IMR-90 (cell line): ENCODE data around the gene TGFBR2. TPM values are rescaled to one million over a fixed set of nuclear protein-coding genes. Genes with fewer than 3 reads are reported as not detected.
A peak's percentile ranks its signal among the peaks of the same experiment; 100 is the strongest.

Experiments used
- ATAC-seq: fragments of 200-7000 bp; cut with Tn5 transposase; 2 replicates; pipeline ENCODE4 v1.9.1; 2020; ENCODE audit warnings: low read depth, mild to moderate bottlenecking, moderate library complexity
- BruUV-seq: library from RNA; stranded (reverse); fragments of 400-500 nt; replicated peaks from 2 replicates; lab custom pipeline; 2021; lab: Mats Ljungman, UMichigan
- CTCF ChIA-PET: fragments of 300-600 bp; formaldehyde crosslinking; extraction: SDS; loops from one replicate; lab custom pipeline; 2021; ENCODE audit warnings: antibody characterized with exemption; lab: Yijun Ruan, JAX
- POLR2A ChIA-PET: fragments of 300-600 bp; sonication (Branson Sonifier 250); formaldehyde crosslinking; loops from one replicate; lab custom pipeline; 2022; ENCODE audit warnings: antibody characterized with exemption; ENCODE audit not compliant: unreplicated experiment; lab: Charles Lee
- DNase-seq: peaks from one replicate; pipeline ENCODE4 v3.0.0; 2013
- H2AFZ ChIP-seq: replicated peaks from 2 replicates; pipeline ENCODE3; 2013; ENCODE audit warnings: low read length, mild to moderate bottlenecking; ENCODE audit not compliant: poor library complexity
- H2AK5ac ChIP-seq: 2 replicates; pipeline ENCODE4 v1.6.1; 2013; ENCODE audit warnings: low read depth, low read length, inconsistent platforms
- H2AK9ac ChIP-seq: replicated peaks from 2 replicates; pipeline ENCODE3; 2013; ENCODE audit warnings: mild to moderate bottlenecking, low read depth, low read length, moderate library complexity; ENCODE audit not compliant: poor library complexity
- H2BK120ac ChIP-seq: 2 replicates; pipeline ENCODE4 v1.6.1; 2013; ENCODE audit warnings: low read depth, low read length, inconsistent platforms
- H2BK15ac ChIP-seq: 3 replicates; pipeline ENCODE4 v1.6.1; 2013; ENCODE audit warnings: low read depth, low read length, inconsistent platforms
- H2BK20ac ChIP-seq: 2 replicates; pipeline ENCODE4 v1.6.1; 2013; ENCODE audit warnings: low read depth, mild to moderate bottlenecking, inconsistent platforms, low read length, moderate library complexity
- H2BK5ac ChIP-seq: 2 replicates; pipeline ENCODE4 v1.6.1; 2013; ENCODE audit warnings: mild to moderate bottlenecking, low read depth, low read length, inconsistent platforms; ENCODE audit not compliant: poor library complexity, severe bottlenecking
- H3K14ac ChIP-seq: replicated peaks from 2 replicates; pipeline ENCODE4 v1.6.1; 2013; ENCODE audit warnings: low read depth, low read length, inconsistent platforms
- H3K18ac ChIP-seq: 2 replicates; pipeline ENCODE4 v1.6.1; 2013; ENCODE audit warnings: low read depth, low read length, control low read depth
- H3K23ac ChIP-seq: 2 replicates; pipeline ENCODE4 v1.6.1; 2013; ENCODE audit warnings: low read depth, low read length, inconsistent platforms
- H3K27ac ChIP-seq: 2 replicates; pipeline ENCODE4 v1.5.1; 2013; ENCODE audit warnings: mild to moderate bottlenecking, control low read depth, low read length; ENCODE audit not compliant: insufficient read depth
- H3K27me3 ChIP-seq: 2 replicates; pipeline ENCODE4 v1.6.1; 2013; ENCODE audit warnings: low read length; ENCODE audit not compliant: control insufficient read depth, insufficient read depth
- H3K36me3 ChIP-seq: 2 replicates; pipeline ENCODE4 v1.6.1; 2013; ENCODE audit warnings: low read length, mixed read lengths; ENCODE audit not compliant: control insufficient read depth, insufficient read depth
- H3K4ac ChIP-seq: 2 replicates; pipeline ENCODE4 v1.6.1; 2013; ENCODE audit warnings: low read depth, low read length, inconsistent platforms
- H3K4me1 ChIP-seq: 2 replicates; pipeline ENCODE4 v1.6.1; 2013; ENCODE audit warnings: low read length, mixed read lengths; ENCODE audit not compliant: control insufficient read depth, insufficient read depth
- H3K4me2 ChIP-seq: 2 replicates; pipeline ENCODE4 v1.6.1; 2013; ENCODE audit warnings: low read depth, mild to moderate bottlenecking, control low read depth, low read length, moderate library complexity
- H3K4me3 ChIP-seq: 2 replicates; pipeline ENCODE4 v1.5.1; 2013; ENCODE audit warnings: low read depth, mild to moderate bottlenecking, control low read depth, low read length, moderate library complexity; ENCODE audit not compliant: insufficient read depth
- H3K56ac ChIP-seq: 2 replicates; pipeline ENCODE4 v1.6.1; 2013; ENCODE audit warnings: low read length, inconsistent platforms; ENCODE audit not compliant: insufficient read depth; ENCODE audit errors: extremely low read depth
- H3K79me1 ChIP-seq, 2 experiments: 2 replicates each; pipeline ENCODE4 v1.6.1; 2013; ENCODE audit warnings: low read length in 2 of 2, inconsistent platforms in 1 of 2, low read depth in 1 of 2
- H3K9ac ChIP-seq: 2 replicates; pipeline ENCODE4 v1.6.1; 2013; ENCODE audit warnings: low read depth, low read length, control low read depth
- H3K9me1 ChIP-seq: 2 replicates; pipeline ENCODE4 v1.6.1; 2013; ENCODE audit warnings: low read length, inconsistent platforms; ENCODE audit not compliant: insufficient read depth
- H3K9me3 ChIP-seq: 2 replicates; pipeline ENCODE4 v1.6.1; 2013; ENCODE audit warnings: low read length; ENCODE audit not compliant: control insufficient read depth, insufficient read depth
- H4K20me1 ChIP-seq: 2 replicates; pipeline ENCODE4 v1.6.1; 2013; ENCODE audit warnings: low read length, inconsistent platforms; ENCODE audit not compliant: insufficient read depth
- H4K5ac ChIP-seq: 2 replicates; pipeline ENCODE4 v1.6.1; 2013; ENCODE audit warnings: mild to moderate bottlenecking, low read depth, low read length, control low read depth
- H4K8ac ChIP-seq, 2 experiments: 2 replicates each; pipeline ENCODE4 v1.6.1; 2013; ENCODE audit warnings: low read depth in 2 of 2, low read length in 2 of 2, control low read depth in 1 of 2, inconsistent platforms in 1 of 2
- H4K91ac ChIP-seq: 2 replicates; pipeline ENCODE4 v1.6.1; 2013; ENCODE audit warnings: low read depth, low read length, inconsistent platforms; ENCODE audit not compliant: insufficient read depth
- BHLHE40 ChIP-seq: fragments of 150-350 bp; IDR thresholded peaks from 2 replicates; pipeline ENCODE4 v1.6.1; 2016; ENCODE audit warnings: mild to moderate bottlenecking, low read depth, low read length
- CEBPB ChIP-seq: IDR thresholded peaks from 2 replicates; pipeline ENCODE4 v1.6.1; 2012; ENCODE audit warnings: low read depth, low read length, improper control_type of control experiment
- ELK1 ChIP-seq: fragments of 150-350 bp; IDR thresholded peaks from 2 replicates; pipeline ENCODE4 v1.6.1; 2016; ENCODE audit warnings: low read depth, mild to moderate bottlenecking, low read length, moderate library complexity, borderline replicate concordance
- FOS ChIP-seq: fragments of 150-350 bp; IDR thresholded peaks from 2 replicates; pipeline ENCODE4 v1.6.1; 2016; ENCODE audit warnings: low read depth, low read length
- MAFK ChIP-seq: IDR thresholded peaks from 2 replicates; pipeline ENCODE4 v1.6.1; 2012; ENCODE audit warnings: low read depth, low read length, improper control_type of control experiment
- MAZ ChIP-seq: IDR thresholded peaks from 2 replicates; pipeline ENCODE4 v1.6.1; 2012; ENCODE audit warnings: low read depth, mild to moderate bottlenecking, low read length, improper control_type of control experiment, moderate library complexity, borderline replicate concordance
- MXI1 ChIP-seq: IDR thresholded peaks from 2 replicates; pipeline ENCODE4 v1.6.1; 2012; ENCODE audit warnings: low read depth, mild to moderate bottlenecking, low read length, moderate library complexity, borderline replicate concordance
- NFE2L2 ChIP-seq: fragments of 150-350 bp; IDR thresholded peaks from 2 replicates; pipeline ENCODE4 v1.6.1; 2016; ENCODE audit warnings: low read depth, mild to moderate bottlenecking, low read length
- RAD21 ChIP-seq: IDR thresholded peaks from 2 replicates; pipeline ENCODE4 v1.6.1; 2012; ENCODE audit warnings: low read length, improper control_type of control experiment
- RCOR1 ChIP-seq: IDR thresholded peaks from 2 replicates; pipeline ENCODE4 v1.6.1; 2012; ENCODE audit warnings: mild to moderate bottlenecking, low read length, improper control_type of control experiment; ENCODE audit not compliant: insufficient replicate concordance
- RFX5 ChIP-seq: IDR thresholded peaks from 2 replicates; pipeline ENCODE4 v1.8.0; 2012; ENCODE audit warnings: low read depth, mild to moderate bottlenecking, low read length, moderate library complexity
- SMC3 ChIP-seq: fragments of 150-350 bp; IDR thresholded peaks from 2 replicates; pipeline ENCODE4 v1.6.1; 2016; ENCODE audit warnings: low read depth, mild to moderate bottlenecking, antibody characterized with exemption, low read length, moderate library complexity
- USF2 ChIP-seq: fragments of 150-350 bp; IDR thresholded peaks from 2 replicates; pipeline ENCODE4 v1.6.1; 2017; ENCODE audit warnings: mild to moderate bottlenecking, antibody characterized with exemption, low read length, low read depth
- WGBS, 2 experiments: methylation state at CpG; one replicate each; pipeline versions ENCODE4 v1.1.5 to v1.1.7; 2013; ENCODE audit warnings: missing lambda C conversion rate in 2 of 2; ENCODE audit not compliant: insufficient read length in 1 of 2; ENCODE audit errors: extremely low coverage in 2 of 2; 5-methylcytosine and 5-hydroxymethylcytosine counted together
- dilution Hi-C: fragments of 300-500 bp; cut with HindIII; formaldehyde crosslinking; loops from one replicate; pipeline ENCODE4 v1.14.3; 2018; ENCODE audit warnings: low sequenced_read_pairs; ENCODE audit not compliant: unreplicated experiment
- in situ Hi-C: fragments of 300-500 bp; cut with MboI; formaldehyde crosslinking; loops from 3 replicates; pipeline ENCODE4 v1.14.3; 2019; ENCODE audit warnings: low sequenced_read_pairs, inconsistent platforms, mixed read lengths
- intact Hi-C: fragments of 100-400 bp; cut with micrococcal nuclease; formaldehyde crosslinking; loops from 2 replicates; pipeline ENCODE4 v1.10.0; 2022
- polyA plus RNA-seq, 3 experiments: library from polyadenylated mRNA; depleted of rRNA; stranded (reverse); fragments of >200 nt; gene quantifications; 2 replicates each; pipeline ENCODE4 v1.2.3, GENCODE V29; 2012; ENCODE audit warnings: low replicate concordance in 1 of 3
- total RNA-seq: library from RNA; depleted of rRNA; stranded (reverse); fragments of >200 nt; gene quantifications from 2 replicates; pipeline ENCODE4 v1.2.3, GENCODE V29; 2012

The TGFBR2 gene
- total and polyA plus RNA-seq, 2 of the 4 experiments (the other 2 are of a cell fraction) = 63.7 to 87.5 TPM

- H3K27ac ChIP-seq = peak overlapping the region; percentile 41; the same call in 1 of the 2 replicates
- H3K9me1 ChIP-seq = peaks cover 3% of the 10 kb centered on the region
- peaks cover 5% of the 10 kb centered on the region for H3K4me1 ChIP-seq
- peak overlapping the region; percentile 49; the same call in 1 of the 2 replicates for H2AK5ac ChIP-seq
- no CpG with 5 or more reads among the region's 3 CpGs for WGBS, 2 experiments
- no peak overlapping the region for H3K14ac ChIP-seq
- H3K4me2 ChIP-seq = no peak overlapping the region
- H4K8ac ChIP-seq = peak overlapping the region; percentile 37 to 44; a peak in 2 of 4 replicates
- H2BK120ac ChIP-seq = peak overlapping the region; percentile 73
- no peak overlapping the region for H3K56ac ChIP-seq
- peak overlapping the region; percentile 84; the same call in 2 of the 3 replicates for H2BK15ac ChIP-seq
- H3K18ac ChIP-seq = peak overlapping the region; percentile 95
- H3K4me3 ChIP-seq = no peak overlapping the region
- no peak overlapping the region for H2BK5ac ChIP-seq
- no TSS peak for BruUV-seq
- peak overlapping the region; percentile 38 for H4K91ac ChIP-seq
- ChIA-PET CTCF (no interaction called here), POLR2A (no interaction called here)
- no peaks in the 10 kb centered on the region for H3K36me3 ChIP-seq
- peak overlapping the region; percentile 86; the same call in 1 of the 2 replicates for H4K5ac ChIP-seq
- dilution Hi-C loops (no loop called here), intact Hi-C loops (no loop called here), in situ Hi-C loops (no loop called here)
- H2BK20ac ChIP-seq = peak overlapping the region; percentile 80; the same call in 1 of the 2 replicates
- no peak overlapping the region for H2AK9ac ChIP-seq
- DNase-seq = no peak
- H2AFZ ChIP-seq = no peak overlapping the region
- H4K20me1 ChIP-seq = no peaks in the 10 kb centered on the region
- H3K9me3 ChIP-seq = no peaks in the 10 kb centered on the region
- H3K4ac ChIP-seq = peak overlapping the region; percentile 77
- TF ChIP-seq SMC3 (no peak), MAFK (no peak), MAZ (no peak), USF2 (no peak), RCOR1 (no peak), RFX5 (no peak), CEBPB (no peak), NFE2L2 (no peak), RAD21 (no peak), BHLHE40 (no peak), FOS (no peak), MXI1 (no peak), ELK1 (no peak)
- no peaks in the 10 kb centered on the region for H3K79me1 ChIP-seq
- H3K23ac ChIP-seq = no peak overlapping the region; the same call in 1 of the 2 replicates
- no peak for ATAC-seq
- H3K27me3 ChIP-seq = no peaks in the 10 kb centered on the region
- H3K9ac ChIP-seq = no peak overlapping the region
Observed at GRCh38 chr3:30719536-30719935, 113.1 kb downstream of the TGFBR2 start.
